HepG2 (cell line): ENCODE data around the gene SRP68. TPM values are rescaled to one million over a fixed set of nuclear protein-coding genes. Genes with fewer than 3 reads are reported as not detected.

Experiments
- ATAC-seq: fragments of 200-7000 bp; cut with Tn5 transposase; 3 replicates; pipeline ENCODE4 v1.9.1; 2020; ENCODE audit warnings: mild to moderate bottlenecking, moderate library complexity
- BruUV-seq: library from RNA; stranded (reverse); fragments of 400-500 nt; replicated peaks from 2 replicates; lab custom pipeline; 2021; lab: Mats Ljungman, UMichigan
- CTCF ChIA-PET: fragments of 300-600 bp; formaldehyde crosslinking; extraction: SDS; loops from one replicate; lab custom pipeline; 2021; ENCODE audit warnings: low total read pairs, inconsistent platforms, low intra/inter-chr PET ratio; lab: Yijun Ruan, JAX
- POLR2A ChIA-PET: fragments of 350-600 bp; sonication (Branson Sonifier 250); formaldehyde crosslinking; loops from one replicate; lab custom pipeline; 2020; ENCODE audit warnings: antibody characterized with exemption, inconsistent platforms; lab: Yijun Ruan, JAX
- DNase-seq: peaks from one replicate; pipeline ENCODE4 v3.0.0-alpha.2; 2015; ENCODE audit warnings: low spot score
- FAIRE-seq: peaks from 3 replicates; lab custom pipeline; 2011; peaks lifted over from hg19 to GRCh38; lab: Jason Lieb, UNC
- H2AFZ ChIP-seq: one replicate; pipeline ENCODE4 v1.6.1; 2011; ENCODE audit warnings: low read length, inconsistent platforms
- H3K27ac ChIP-seq: fragments of 300-600 bp; 3 replicates; pipeline ENCODE4 v1.8.0; 2011; ENCODE audit warnings: mixed run types, mild to moderate bottlenecking, mixed read lengths, low read length, inconsistent platforms; ENCODE audit not compliant: insufficient read depth; ENCODE audit errors: extremely low read length
- H3K27me3 ChIP-seq, 2 experiments: fragments of 200-600 bp in 1 of 2; 2 replicates in 1 of 2; 3 replicates in 1 of 2; pipeline versions ENCODE4 v1.6.0 to v1.8.0; 2011; ENCODE audit warnings: low read length in 2 of 2, mild to moderate bottlenecking in 2 of 2, moderate library complexity in 2 of 2, inconsistent platforms in 1 of 2; ENCODE audit not compliant: insufficient read depth in 2 of 2, control insufficient read depth in 1 of 2
- H3K36me3 ChIP-seq, 2 experiments: fragments of 200-600 bp in 1 of 2; replicated peaks in 1 of 2; 2 replicates in 1 of 2; 3 replicates in 1 of 2; pipeline versions ENCODE4 v1.5.1 to v1.8.0; 2011; ENCODE audit warnings: low read length in 2 of 2, inconsistent platforms in 1 of 2; ENCODE audit not compliant: insufficient read depth in 2 of 2, control insufficient read depth in 1 of 2
- H3K4me1 ChIP-seq: 2 replicates; pipeline ENCODE4 v1.5.1; 2012; ENCODE audit warnings: low read length, inconsistent platforms; ENCODE audit not compliant: insufficient read depth
- H3K4me2 ChIP-seq: 2 replicates; pipeline ENCODE4 v1.6.0; 2011; ENCODE audit warnings: low read depth, low read length, inconsistent platforms
- H3K4me3 ChIP-seq, 3 experiments: fragments of 200-600 bp in 1 of 3; sonication (generic), shearing (Covaris generic) in 1 of 3; replicated peaks in 1 of 3; 2 replicates each; pipeline ENCODE4 v1.5.1; 2011 to 2016; ENCODE audit warnings: low read length in 3 of 3, inconsistent platforms in 2 of 3, low read depth in 2 of 3, mild to moderate bottlenecking in 2 of 3, control low read depth in 1 of 3, mixed read lengths in 1 of 3; ENCODE audit not compliant: insufficient read depth in 1 of 3
- H3K79me2 ChIP-seq: one replicate; pipeline ENCODE4 v1.6.1; 2011; ENCODE audit warnings: low read length, inconsistent platforms; ENCODE audit not compliant: insufficient read depth
- H3K9ac ChIP-seq: 2 replicates; pipeline ENCODE4 v1.6.0; 2011; ENCODE audit warnings: mild to moderate bottlenecking, low read depth, low read length, inconsistent platforms; ENCODE audit not compliant: insufficient read depth
- H3K9me3 ChIP-seq: 2 replicates; pipeline ENCODE4 v1.5.1; 2012; ENCODE audit warnings: mild to moderate bottlenecking, low read length
- H4K20me1 ChIP-seq: 2 replicates; pipeline ENCODE4 v1.6.0; 2011; ENCODE audit warnings: inconsistent platforms, mild to moderate bottlenecking, low read length, moderate library complexity; ENCODE audit not compliant: insufficient read depth
- CHD4 ChIP-seq: fragments of 200-600 bp; sonication (generic); IDR thresholded peaks from 2 replicates; pipeline ENCODE4 v1.7.0; 2017; ENCODE audit warnings: mild to moderate bottlenecking, low read length, borderline replicate concordance
- FOXA3 ChIP-seq: IDR thresholded peaks from 2 replicates; pipeline ENCODE4 v1.6.1; 2016; ENCODE audit warnings: missing genetic modification reagents, missing compliant biosample characterization
- JUND ChIP-seq: sonication (generic); formaldehyde crosslinking; IDR thresholded peaks from 2 replicates; pipeline ENCODE4 v1.8.0; 2022; ENCODE audit warnings: mild to moderate bottlenecking, missing genetic modification reagents
- KDM3A ChIP-seq: IDR thresholded peaks from 2 replicates; pipeline ENCODE4 v1.6.1; 2018; ENCODE audit warnings: low read depth, missing compliant biosample characterization
- NKX3-1 ChIP-seq: sonication (generic); formaldehyde crosslinking; IDR thresholded peaks from 2 replicates; pipeline ENCODE4 v1.5.0; 2020; ENCODE audit warnings: missing genetic modification reagents
- ZMYM2 ChIP-seq: sonication (generic); formaldehyde crosslinking; IDR thresholded peaks from 2 replicates; pipeline ENCODE4 v1.8.0; 2022; ENCODE audit warnings: mild to moderate bottlenecking, missing genetic modification reagents
- ZNF501 ChIP-seq: sonication (generic); formaldehyde crosslinking; IDR thresholded peaks from 2 replicates; pipeline ENCODE4 v1.5.1; 2020; ENCODE audit warnings: mild to moderate bottlenecking, moderate library complexity, missing genetic modification reagents
- ZNF607 ChIP-seq: sonication (generic); formaldehyde crosslinking; IDR thresholded peaks from 2 replicates; pipeline ENCODE4 v1.5.1; 2020; ENCODE audit warnings: missing genetic modification reagents, mild to moderate bottlenecking, borderline replicate concordance
- WGBS: methylation state at CpG from one replicate; pipeline ENCODE4 v1.1.6; 2017; ENCODE audit warnings: low lambda C conversion rate; 5-methylcytosine and 5-hydroxymethylcytosine counted together
- in situ Hi-C: cut with HindIII; loops from 2 replicates; pipeline ENCODE4 v1.10.0; 2017; ENCODE audit warnings: low pct_unique_long_range_greater_than_20kb; ENCODE audit not compliant: extremely low pct_ligation_motif_present
- intact Hi-C: fragments of 100-400 bp; cut with micrococcal nuclease; formaldehyde crosslinking; loops from one replicate; pipeline ENCODE4 v1.10.0; 2022; ENCODE audit not compliant: unreplicated experiment
- polyA plus RNA-seq, 8 experiments: library from polyadenylated mRNA; depleted of rRNA in 3 of 8; stranded (reverse) in 7 of 8; unstranded in 1 of 8; fragments of >200 nt; fragmentation: Illumina TruSeq in 4 of 8; extraction: Trizol in 4 of 8; gene quantifications; 2 replicates each; pipeline versions ENCODE4 v1.2.1 to v1.2.3, GENCODE V29; 2011 to 2016; ENCODE audit warnings: low read depth in 4 of 8, missing spikeins in 1 of 8, mixed read lengths in 1 of 8; ENCODE audit not compliant: insufficient read depth in 1 of 8
- total RNA-seq, 5 experiments: library from RNA; depleted of rRNA; stranded (reverse); fragments of >200 nt; fragmentation: Illumina TruSeq; extraction: Trizol; gene quantifications; 2 replicates each; pipeline ENCODE4 v1.2.3, GENCODE V29; 2016; ENCODE audit warnings: low read depth in 1 of 5
- TF ChIP-seq, protein P1 (sequence below): sonication (generic); formaldehyde crosslinking; IDR thresholded peaks from 2 replicates; pipeline ENCODE4 v1.4.0; 2020; ENCODE audit warnings: missing genetic modification reagents
- TF ChIP-seq, protein P2 (sequence below): sonication (generic); formaldehyde crosslinking; IDR thresholded peaks from 2 replicates; pipeline ENCODE4 v1.5.0; 2020; ENCODE audit warnings: mild to moderate bottlenecking, missing genetic modification reagents, moderate library complexity
- TF ChIP-seq, protein P3 (sequence below): sonication (generic); formaldehyde crosslinking; IDR thresholded peaks from 2 replicates; pipeline ENCODE4 v1.9.0; 2022; ENCODE audit warnings: missing genetic modification reagents, mild to moderate bottlenecking, borderline replicate concordance
- TF ChIP-seq, protein P4 (sequence below): sonication (generic); formaldehyde crosslinking; conservative IDR thresholded peaks from 2 replicates; pipeline ENCODE4 v1.4.0; 2020; ENCODE audit warnings: missing genetic modification reagents

The SRP68 gene
- total and polyA plus RNA-seq, 2 of the 13 experiments (the other 11 are each of a cell fraction or from before 2014, with no cell fraction given): 39.8 to 74.3 TPM

DNA sequence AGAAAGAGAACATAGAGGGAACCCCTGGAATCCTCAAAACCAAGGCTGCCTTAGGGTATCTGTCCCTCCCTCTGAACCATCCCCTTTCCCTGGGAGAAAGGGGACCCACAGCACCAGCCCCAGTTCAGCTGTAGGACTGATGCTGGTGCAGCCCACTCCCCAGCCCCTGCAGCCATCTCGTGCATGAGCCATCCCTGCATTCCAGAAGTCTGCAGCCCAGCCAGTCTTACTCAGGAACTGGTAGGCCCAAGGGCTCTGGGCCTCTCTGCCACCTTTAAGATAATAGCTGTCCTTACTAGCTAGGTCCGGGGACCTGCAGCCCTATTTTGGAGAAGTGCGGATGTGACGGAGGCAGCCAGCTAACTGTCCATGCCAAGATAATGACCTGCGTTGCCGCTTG, 39.2 kb downstream of the SRP68 start (continued):
- TF ChIP-seq NKX3-1: no peak
- TF ChIP-seq CHD4: no peak
- TF ChIP-seq, all 625 proteins: peak for 3

DNA sequence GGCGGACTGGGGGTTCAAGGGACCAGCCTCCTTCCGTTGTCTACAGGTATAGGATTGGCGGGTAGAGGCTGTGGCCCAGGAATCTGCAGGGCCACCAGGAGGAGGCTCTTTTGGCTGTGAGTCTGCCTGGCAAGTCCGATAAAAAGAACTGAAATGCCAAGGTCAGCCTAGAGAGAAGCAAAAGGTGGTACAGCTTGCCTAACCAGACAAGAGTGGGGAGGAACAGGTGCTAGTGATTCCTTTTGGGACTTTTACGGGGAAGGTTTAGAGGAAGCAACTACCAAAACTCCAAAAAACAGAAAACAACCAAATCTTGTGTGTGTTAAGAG, 39.6 kb downstream of the SRP68 start:
- peak overlapping the region; percentile 81 for H3K4me2 ChIP-seq
- in situ Hi-C loops (no loop called here), intact Hi-C loops (no loop called here)
- H3K79me2 ChIP-seq: no peaks in the 10 kb centered on the region
- ChIA-PET CTCF (no interaction called here), POLR2A (interaction anchor here (0.8 to 1.5 kb wide), 5 partner anchors 25 to 128 kb away, joined by 4 to 5 read pairs (median 4); partner anchors contain the start of gene SRP68)
- no TSS peak for BruUV-seq
- no peaks in the 10 kb centered on the region for H3K9me3 ChIP-seq
- peaks cover 0 to 4% of the 10 kb centered on the region in 2 experiments; a peak in 1 of 5 replicates for H3K36me3 ChIP-seq
- 13% methylated on average over 5 of the region's 5 CpGs for WGBS
- peaks cover 52% of the 10 kb centered on the region for H3K4me1 ChIP-seq
- FAIRE-seq (no peak), ATAC-seq (peak; percentile 33), DNase-seq (no peak)
- peak overlapping the region in 2 of 3 experiments; percentile 17 to 49; a peak in 4 of 6 replicates for H3K4me3 ChIP-seq
- no peaks in the 10 kb centered on the region for H3K27me3 ChIP-seq
- H3K27ac ChIP-seq: no peak overlapping the region
- no peaks in the 10 kb centered on the region for H4K20me1 ChIP-seq
- H2AFZ ChIP-seq: peak overlapping the region; percentile 67
- H3K9ac ChIP-seq: peak overlapping the region; percentile 34
- TF ChIP-seq, protein P1, sequence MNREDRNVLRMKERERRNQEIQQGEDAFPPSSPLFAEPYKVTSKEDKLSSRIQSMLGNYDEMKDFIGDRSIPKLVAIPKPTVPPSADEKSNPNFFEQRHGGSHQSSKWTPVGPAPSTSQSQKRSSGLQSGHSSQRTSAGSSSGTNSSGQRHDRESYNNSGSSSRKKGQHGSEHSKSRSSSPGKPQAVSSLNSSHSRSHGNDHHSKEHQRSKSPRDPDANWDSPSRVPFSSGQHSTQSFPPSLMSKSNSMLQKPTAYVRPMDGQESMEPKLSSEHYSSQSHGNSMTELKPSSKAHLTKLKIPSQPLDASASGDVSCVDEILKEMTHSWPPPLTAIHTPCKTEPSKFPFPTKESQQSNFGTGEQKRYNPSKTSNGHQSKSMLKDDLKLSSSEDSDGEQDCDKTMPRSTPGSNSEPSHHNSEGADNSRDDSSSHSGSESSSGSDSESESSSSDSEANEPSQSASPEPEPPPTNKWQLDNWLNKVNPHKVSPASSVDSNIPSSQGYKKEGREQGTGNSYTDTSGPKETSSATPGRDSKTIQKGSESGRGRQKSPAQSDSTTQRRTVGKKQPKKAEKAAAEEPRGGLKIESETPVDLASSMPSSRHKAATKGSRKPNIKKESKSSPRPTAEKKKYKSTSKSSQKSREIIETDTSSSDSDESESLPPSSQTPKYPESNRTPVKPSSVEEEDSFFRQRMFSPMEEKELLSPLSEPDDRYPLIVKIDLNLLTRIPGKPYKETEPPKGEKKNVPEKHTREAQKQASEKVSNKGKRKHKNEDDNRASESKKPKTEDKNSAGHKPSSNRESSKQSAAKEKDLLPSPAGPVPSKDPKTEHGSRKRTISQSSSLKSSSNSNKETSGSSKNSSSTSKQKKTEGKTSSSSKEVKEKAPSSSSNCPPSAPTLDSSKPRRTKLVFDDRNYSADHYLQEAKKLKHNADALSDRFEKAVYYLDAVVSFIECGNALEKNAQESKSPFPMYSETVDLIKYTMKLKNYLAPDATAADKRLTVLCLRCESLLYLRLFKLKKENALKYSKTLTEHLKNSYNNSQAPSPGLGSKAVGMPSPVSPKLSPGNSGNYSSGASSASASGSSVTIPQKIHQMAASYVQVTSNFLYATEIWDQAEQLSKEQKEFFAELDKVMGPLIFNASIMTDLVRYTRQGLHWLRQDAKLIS (CRISPR knock-in tag): no peak
- peak; percentile 21; the same call in 1 of the 2 replicates for TF ChIP-seq ZNF501 (CRISPR knock-in tag)
- no peak for TF ChIP-seq FOXA3 (CRISPR knock-in tag)
- 0 out of 2 replicates have a peak, but pooled peaks have one; percentile 2 for TF ChIP-seq KDM3A (CRISPR knock-in tag)
- TF ChIP-seq JUND (CRISPR knock-in tag): 0 out of 2 replicates have a peak, but pooled peaks have one; percentile 2
- TF ChIP-seq, protein P2, sequence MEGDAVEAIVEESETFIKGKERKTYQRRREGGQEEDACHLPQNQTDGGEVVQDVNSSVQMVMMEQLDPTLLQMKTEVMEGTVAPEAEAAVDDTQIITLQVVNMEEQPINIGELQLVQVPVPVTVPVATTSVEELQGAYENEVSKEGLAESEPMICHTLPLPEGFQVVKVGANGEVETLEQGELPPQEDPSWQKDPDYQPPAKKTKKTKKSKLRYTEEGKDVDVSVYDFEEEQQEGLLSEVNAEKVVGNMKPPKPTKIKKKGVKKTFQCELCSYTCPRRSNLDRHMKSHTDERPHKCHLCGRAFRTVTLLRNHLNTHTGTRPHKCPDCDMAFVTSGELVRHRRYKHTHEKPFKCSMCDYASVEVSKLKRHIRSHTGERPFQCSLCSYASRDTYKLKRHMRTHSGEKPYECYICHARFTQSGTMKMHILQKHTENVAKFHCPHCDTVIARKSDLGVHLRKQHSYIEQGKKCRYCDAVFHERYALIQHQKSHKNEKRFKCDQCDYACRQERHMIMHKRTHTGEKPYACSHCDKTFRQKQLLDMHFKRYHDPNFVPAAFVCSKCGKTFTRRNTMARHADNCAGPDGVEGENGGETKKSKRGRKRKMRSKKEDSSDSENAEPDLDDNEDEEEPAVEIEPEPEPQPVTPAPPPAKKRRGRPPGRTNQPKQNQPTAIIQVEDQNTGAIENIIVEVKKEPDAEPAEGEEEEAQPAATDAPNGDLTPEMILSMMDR (CRISPR knock-in tag): peak; percentile 4; the same call in 1 of the 2 replicates
- 0 out of 2 replicates have a peak, but pooled peaks have one; percentile 49 for TF ChIP-seq ZMYM2 (CRISPR knock-in tag)
- TF ChIP-seq, protein P3, sequence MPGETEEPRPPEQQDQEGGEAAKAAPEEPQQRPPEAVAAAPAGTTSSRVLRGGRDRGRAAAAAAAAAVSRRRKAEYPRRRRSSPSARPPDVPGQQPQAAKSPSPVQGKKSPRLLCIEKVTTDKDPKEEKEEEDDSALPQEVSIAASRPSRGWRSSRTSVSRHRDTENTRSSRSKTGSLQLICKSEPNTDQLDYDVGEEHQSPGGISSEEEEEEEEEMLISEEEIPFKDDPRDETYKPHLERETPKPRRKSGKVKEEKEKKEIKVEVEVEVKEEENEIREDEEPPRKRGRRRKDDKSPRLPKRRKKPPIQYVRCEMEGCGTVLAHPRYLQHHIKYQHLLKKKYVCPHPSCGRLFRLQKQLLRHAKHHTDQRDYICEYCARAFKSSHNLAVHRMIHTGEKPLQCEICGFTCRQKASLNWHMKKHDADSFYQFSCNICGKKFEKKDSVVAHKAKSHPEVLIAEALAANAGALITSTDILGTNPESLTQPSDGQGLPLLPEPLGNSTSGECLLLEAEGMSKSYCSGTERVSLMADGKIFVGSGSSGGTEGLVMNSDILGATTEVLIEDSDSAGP: 0 out of 2 replicates have a peak, but pooled peaks have one; percentile 7
- no peak for TF ChIP-seq ZNF607 (CRISPR knock-in tag)
- TF ChIP-seq, protein P4, sequence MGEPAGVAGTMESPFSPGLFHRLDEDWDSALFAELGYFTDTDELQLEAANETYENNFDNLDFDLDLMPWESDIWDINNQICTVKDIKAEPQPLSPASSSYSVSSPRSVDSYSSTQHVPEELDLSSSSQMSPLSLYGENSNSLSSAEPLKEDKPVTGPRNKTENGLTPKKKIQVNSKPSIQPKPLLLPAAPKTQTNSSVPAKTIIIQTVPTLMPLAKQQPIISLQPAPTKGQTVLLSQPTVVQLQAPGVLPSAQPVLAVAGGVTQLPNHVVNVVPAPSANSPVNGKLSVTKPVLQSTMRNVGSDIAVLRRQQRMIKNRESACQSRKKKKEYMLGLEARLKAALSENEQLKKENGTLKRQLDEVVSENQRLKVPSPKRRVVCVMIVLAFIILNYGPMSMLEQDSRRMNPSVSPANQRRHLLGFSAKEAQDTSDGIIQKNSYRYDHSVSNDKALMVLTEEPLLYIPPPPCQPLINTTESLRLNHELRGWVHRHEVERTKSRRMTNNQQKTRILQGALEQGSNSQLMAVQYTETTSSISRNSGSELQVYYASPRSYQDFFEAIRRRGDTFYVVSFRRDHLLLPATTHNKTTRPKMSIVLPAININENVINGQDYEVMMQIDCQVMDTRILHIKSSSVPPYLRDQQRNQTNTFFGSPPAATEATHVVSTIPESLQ: 0 out of 2 replicates have a peak, but pooled peaks have one; percentile 12
